Mammary epithelial cell (primary cell): Measurements from ENCODE around the gene GSTM5.

ENCODE experiments used
- CTCF ChIP-seq, 2 donors: IDR thresholded peaks in 1 of 2; conservative IDR thresholded peaks in 1 of 2; 2 replicates each; pipeline ENCODE4 v1.5.1; 2011 to 2012; ENCODE audit warnings: inconsistent platforms in 2 of 2, low read length in 2 of 2, mild to moderate bottlenecking in 2 of 2, control low read depth in 1 of 2, low read depth in 1 of 2; ENCODE audit not compliant: insufficient read depth in 1 of 2; ENCODE audit errors: extremely low read depth in 1 of 2
- EZH2 ChIP-seq: IDR thresholded peaks from 2 replicates; pipeline ENCODE4 v1.6.1; 2012; ENCODE audit warnings: low read length, inconsistent platforms, borderline replicate concordance

GRCh38 chr1:109764561-109765482 is 52.8 kb downstream of the GSTM5 start:
- TF ChIP-seq EZH2 (no peak), CTCF (conservative IDR thresholded peaks at IDR 0.05 in 1 of 2, IDR thresholded peaks at IDR 0.05 in 1 of 2; ENCODE audit: extremely low read depth in 1 of 2, insufficient read depth in 1 of 2, low read depth in 1 of 2, low read length in 2 of 2) (no peak)
